HepG2 (cell line): ENCODE results near the gene FBXO24. TPM values are rescaled to one million over a fixed set of nuclear protein-coding genes. Genes with fewer than 3 reads are reported as not detected.

ENCODE experiments used
- CERS6 ChIP-seq: sonication (generic); formaldehyde crosslinking; IDR thresholded peaks from 2 replicates; pipeline ENCODE4 v1.5.0; 2020; ENCODE audit warnings: missing genetic modification reagents
- CTCF ChIP-seq: sonication (generic); formaldehyde crosslinking; IDR thresholded peaks from 2 replicates; pipeline ENCODE4 v1.5.0; 2020; ENCODE audit warnings: mild to moderate bottlenecking, missing genetic modification reagents, moderate library complexity
- FLYWCH1 ChIP-seq: sonication (generic); formaldehyde crosslinking; IDR thresholded peaks from 2 replicates; pipeline ENCODE4 v1.8.1; 2023; ENCODE audit warnings: mild to moderate bottlenecking, missing genetic modification reagents
- HBP1 ChIP-seq: IDR thresholded peaks from 2 replicates; pipeline ENCODE4 v1.6.1; 2016; ENCODE audit warnings: low read depth, control low read depth
- HOMEZ ChIP-seq: IDR thresholded peaks from 2 replicates; pipeline ENCODE4 v1.6.1; 2016; ENCODE audit warnings: low read depth
- JUND ChIP-seq: sonication (generic); formaldehyde crosslinking; IDR thresholded peaks from 2 replicates; pipeline ENCODE4 v1.8.0; 2022; ENCODE audit warnings: mild to moderate bottlenecking, missing genetic modification reagents
- MAX ChIP-seq: IDR thresholded peaks from 2 replicates; pipeline ENCODE4 v1.6.1; 2012; ENCODE audit warnings: inconsistent platforms
- MIXL1 ChIP-seq: IDR thresholded peaks from 2 replicates; pipeline ENCODE4 v1.6.1; 2016
- RAD21 ChIP-seq: fragments of 450-650 bp; formaldehyde crosslinking; IDR thresholded peaks from 2 replicates; pipeline ENCODE4 v1.5.0; 2020; ENCODE audit warnings: mild to moderate bottlenecking
- SMARCC2 ChIP-seq: fragments of 450-650 bp; IDR thresholded peaks from 2 replicates; pipeline ENCODE4 v1.6.1; 2017; ENCODE audit warnings: antibody characterized with exemption, mild to moderate bottlenecking
- TEAD3 ChIP-seq: optimal IDR thresholded peaks from 2 replicates; pipeline ENCODE3; 2016; ENCODE audit warnings: borderline replicate concordance
- ZMAT5 ChIP-seq: sonication (generic); formaldehyde crosslinking; IDR thresholded peaks from 2 replicates; pipeline ENCODE4 v1.5.0; 2020; ENCODE audit warnings: mild to moderate bottlenecking, low read depth, missing genetic modification reagents, borderline replicate concordance
- ZNF407 ChIP-seq: sonication (generic); formaldehyde crosslinking; IDR thresholded peaks from one replicate; pipeline ENCODE4 v1.5.1; 2020; ENCODE audit warnings: mild to moderate bottlenecking, missing genetic modification reagents; ENCODE audit errors: not compliant biosample characterization
- ZNF670 ChIP-seq: sonication (generic); formaldehyde crosslinking; IDR thresholded peaks from 2 replicates; pipeline ENCODE4 v1.8.0; 2022; ENCODE audit warnings: mild to moderate bottlenecking, missing genetic modification reagents, borderline replicate concordance
- ZNF879 ChIP-seq: sonication (generic); formaldehyde crosslinking; IDR thresholded peaks from 2 replicates; pipeline ENCODE4 v1.8.1; 2023; ENCODE audit warnings: missing genetic modification reagents
- polyA plus RNA-seq, 8 experiments: library from polyadenylated mRNA; depleted of rRNA in 3 of 8; stranded (reverse) in 7 of 8; unstranded in 1 of 8; fragments of >200 nt; fragmentation: Illumina TruSeq in 4 of 8; extraction: Trizol in 4 of 8; gene quantifications; 2 replicates each; pipeline versions ENCODE4 v1.2.1 to v1.2.3, GENCODE V29; 2011 to 2016; ENCODE audit warnings: low read depth in 4 of 8, missing spikeins in 1 of 8, mixed read lengths in 1 of 8; ENCODE audit not compliant: insufficient read depth in 1 of 8
- total RNA-seq, 5 experiments: library from RNA; depleted of rRNA; stranded (reverse); fragments of >200 nt; fragmentation: Illumina TruSeq; extraction: Trizol; gene quantifications; 2 replicates each; pipeline ENCODE4 v1.2.3, GENCODE V29; 2016; ENCODE audit warnings: low read depth in 1 of 5

Gene FBXO24
- total and polyA plus RNA-seq, 2 of the 13 experiments (the other 11 are each of a cell fraction or from before 2014, with no cell fraction given), result 0.20 to 0.55 TPM

- TF ChIP-seq HBP1 (CRISPR knock-in tag) (no peak), MAX (no peak), ZNF670 (no peak; the same call in 1 of the 2 replicates), CERS6 (CRISPR knock-in tag) (no peak), FLYWCH1 (CRISPR knock-in tag) (no peak), MIXL1 (CRISPR knock-in tag) (no peak), ZNF407 (peak; percentile 5), SMARCC2 (no peak), HOMEZ (CRISPR knock-in tag) (no peak), ZMAT5 (no peak), CTCF (CRISPR knock-in tag) (peak; percentile 85), JUND (CRISPR knock-in tag) (no peak), RAD21 (no peak), TEAD3 (CRISPR knock-in tag) (peak; percentile 10), ZNF879 (CRISPR knock-in tag) (no peak)
Measured at GRCh38 chr7:100612730-100613390, 26.7 kb downstream of the FBXO24 start (continued).
